Spleen (tissue), 11 donors: ENCODE data around the gene ZNF543. TPM values are rescaled to one million over a fixed set of nuclear protein-coding genes. Genes with fewer than 3 reads are reported as not detected.

ENCODE experiments used
- DNase-seq: peaks from one replicate; pipeline ENCODE4 v3.0.0-alpha.2; 2020
- H3K27ac ChIP-seq, 8 donors: fragments of 200-600 bp; sonication (generic) in 7 of 8; 1 replicate in 4 of 8; 2 replicates in 4 of 8; pipeline versions ENCODE4 v1.5.0 to v1.8.0; 2016 to 2021; ENCODE audit warnings: inconsistent platforms in 4 of 8, mild to moderate bottlenecking in 4 of 8, moderate library complexity in 1 of 8
- H3K27me3 ChIP-seq, 7 donors: fragments of 200-600 bp; sonication (generic) in 6 of 7; replicated peaks in 1 of 7; 1 replicate in 4 of 7; 2 replicates in 3 of 7; pipeline versions ENCODE4 v1.5.0 to v1.8.0; 2016 to 2021; ENCODE audit warnings: inconsistent platforms in 3 of 7, mild to moderate bottlenecking in 1 of 7
- H3K36me3 ChIP-seq, 6 donors: fragments of 200-600 bp; sonication (generic) in 5 of 6; 1 replicate in 4 of 6; 2 replicates in 2 of 6; pipeline versions ENCODE4 v1.5.0 to v1.8.0; 2016 to 2021; ENCODE audit warnings: inconsistent platforms in 2 of 6
- H3K4me1 ChIP-seq, 6 donors: fragments of 200-600 bp; sonication (generic) in 5 of 6; 1 replicate in 3 of 6; 2 replicates in 3 of 6; pipeline versions ENCODE4 v1.5.0 to v1.8.0; 2016 to 2021; ENCODE audit warnings: inconsistent platforms in 3 of 6
- H3K4me3 ChIP-seq, 8 donors: fragments of 200-600 bp; sonication (generic) in 7 of 8; 1 replicate in 4 of 8; 2 replicates in 4 of 8; pipeline versions ENCODE4 v1.5.0 to v1.8.0; 2016 to 2021; ENCODE audit warnings: inconsistent platforms in 4 of 8, mild to moderate bottlenecking in 4 of 8, moderate library complexity in 2 of 8
- H3K9me3 ChIP-seq, 8 donors: fragments of 200-600 bp; sonication (generic) in 7 of 8; 1 replicate in 4 of 8; 2 replicates in 4 of 8; pipeline versions ENCODE4 v1.5.0 to v1.8.0; 2016 to 2021; ENCODE audit warnings: inconsistent platforms in 4 of 8
- POLR2A ChIP-seq, 3 donors: fragments of 450-650 bp; IDR thresholded peaks; one replicate each; pipeline ENCODE4 v1.5.1; 2017; ENCODE audit warnings: antibody characterized with exemption in 3 of 3, mild to moderate bottlenecking in 1 of 3
- POLR2AphosphoS5 ChIP-seq, 3 donors: sonication (generic); formaldehyde crosslinking; IDR thresholded peaks; one replicate each; pipeline ENCODE4 v1.5.1; 2017; ENCODE audit warnings: antibody characterized with exemption in 3 of 3
- WGBS, 5 donors: extraction: QIAGEN DNeasy Blood & Tissue Kit in 3 of 5; methylation state at CpG; one replicate each; pipeline versions ENCODE4 v1.1.5 to v1.1.7; 2013 to 2018; 5-methylcytosine and 5-hydroxymethylcytosine counted together
- intact Hi-C: fragments of 100-400 bp; cut with DNase I; formaldehyde crosslinking; loops from one replicate; pipeline ENCODE4 v1.15.0; 2023; ENCODE audit warnings: low total_unique reads
- polyA plus RNA-seq, 3 donors: library from polyadenylated mRNA; stranded (reverse); fragments of 200-250 nt; gene quantifications; one replicate each; pipeline ENCODE4 v1.2.1, GENCODE V29; 2013
- total RNA-seq, 7 donors: library from RNA; depleted of rRNA in 3 of 7; stranded (reverse); fragments of >200 nt in 3 of 7; fragmentation: NEBNext Ultra II Directional in 4 of 7; extraction: Animal tissue kit (Norgen Biotek cat#: 25700) in 4 of 7; gene quantifications; one replicate each; pipeline versions ENCODE4 v1.1.0 to v1.2.1, GENCODE V29; 2016 to 2021
- TF ChIP-seq, protein P1 (sequence below), 11 experiments: fragments of 200-600 bp in 7 of 11; fragments of 450-650 bp in 4 of 11; sonication (generic) in 4 of 11; IDR thresholded peaks in 8 of 11; conservative IDR thresholded peaks in 3 of 11; 1 replicate in 7 of 11; 2 replicates in 4 of 11; pipeline versions ENCODE4 v1.4.0 to v1.8.0; 2016 to 2021; ENCODE audit warnings: antibody characterized with exemption in 11 of 11, inconsistent platforms in 4 of 11, mild to moderate bottlenecking in 1 of 11
- donor health status: healthy with polysubstance abuse.
- donor health status: DM: no; HTN: no; CAD: no; lungs with moderate emphysema.
- donor health status: DM: no; HTN: no; CAD: no.
- donor health status: Bipolar disorder and iron deficiency.
- donor health status: healthy.
- donor health status: DM: no; HTN: no; CAD: no.
- donor health status: DM: yes; HTN: yes; CAD: no.

Gene ZNF543
- total and polyA plus RNA-seq, 10 donors: 1.6 to 16.9 (median 12.1) TPM

- Histone ChIP-seq H3K36me3 (peaks cover 0 to 50% (median 26%) of the 10 kb centered on the region in 6 donors), H3K9me3 (no peaks in the 10 kb centered on the region), H3K4me1 (peaks cover 23 to 68% (median 42%) of the 10 kb centered on the region in 6 donors), H3K27me3 (no peaks in the 10 kb centered on the region), H3K27ac (peak overlapping the region; percentile 88 to 100 (median 99)), H3K4me3 (peak overlapping the region; percentile 78 to 98 (median 89))
- intact Hi-C loops: no loop called here
- no peak for DNase-seq
- TF ChIP-seq, protein P1, sequence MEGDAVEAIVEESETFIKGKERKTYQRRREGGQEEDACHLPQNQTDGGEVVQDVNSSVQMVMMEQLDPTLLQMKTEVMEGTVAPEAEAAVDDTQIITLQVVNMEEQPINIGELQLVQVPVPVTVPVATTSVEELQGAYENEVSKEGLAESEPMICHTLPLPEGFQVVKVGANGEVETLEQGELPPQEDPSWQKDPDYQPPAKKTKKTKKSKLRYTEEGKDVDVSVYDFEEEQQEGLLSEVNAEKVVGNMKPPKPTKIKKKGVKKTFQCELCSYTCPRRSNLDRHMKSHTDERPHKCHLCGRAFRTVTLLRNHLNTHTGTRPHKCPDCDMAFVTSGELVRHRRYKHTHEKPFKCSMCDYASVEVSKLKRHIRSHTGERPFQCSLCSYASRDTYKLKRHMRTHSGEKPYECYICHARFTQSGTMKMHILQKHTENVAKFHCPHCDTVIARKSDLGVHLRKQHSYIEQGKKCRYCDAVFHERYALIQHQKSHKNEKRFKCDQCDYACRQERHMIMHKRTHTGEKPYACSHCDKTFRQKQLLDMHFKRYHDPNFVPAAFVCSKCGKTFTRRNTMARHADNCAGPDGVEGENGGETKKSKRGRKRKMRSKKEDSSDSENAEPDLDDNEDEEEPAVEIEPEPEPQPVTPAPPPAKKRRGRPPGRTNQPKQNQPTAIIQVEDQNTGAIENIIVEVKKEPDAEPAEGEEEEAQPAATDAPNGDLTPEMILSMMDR (IDR thresholded peaks at IDR 0.05 in 8 of 11, conservative IDR thresholded peaks at IDR 0.05 in 3 of 11): no peak
- TF ChIP-seq POLR2AphosphoS5 (IDR thresholded peaks at IDR 0.05) (no peak), POLR2A (IDR thresholded peaks at IDR 0.05) (no peak)
- WGBS, 5 donors: 1 to 4% (median 3%) methylated on average over 6 of the region's 6 CpGs
These were observed 39.3 kb upstream of the ZNF543 start for GRCh38 chr19:57280962-57281400.

DNA sequence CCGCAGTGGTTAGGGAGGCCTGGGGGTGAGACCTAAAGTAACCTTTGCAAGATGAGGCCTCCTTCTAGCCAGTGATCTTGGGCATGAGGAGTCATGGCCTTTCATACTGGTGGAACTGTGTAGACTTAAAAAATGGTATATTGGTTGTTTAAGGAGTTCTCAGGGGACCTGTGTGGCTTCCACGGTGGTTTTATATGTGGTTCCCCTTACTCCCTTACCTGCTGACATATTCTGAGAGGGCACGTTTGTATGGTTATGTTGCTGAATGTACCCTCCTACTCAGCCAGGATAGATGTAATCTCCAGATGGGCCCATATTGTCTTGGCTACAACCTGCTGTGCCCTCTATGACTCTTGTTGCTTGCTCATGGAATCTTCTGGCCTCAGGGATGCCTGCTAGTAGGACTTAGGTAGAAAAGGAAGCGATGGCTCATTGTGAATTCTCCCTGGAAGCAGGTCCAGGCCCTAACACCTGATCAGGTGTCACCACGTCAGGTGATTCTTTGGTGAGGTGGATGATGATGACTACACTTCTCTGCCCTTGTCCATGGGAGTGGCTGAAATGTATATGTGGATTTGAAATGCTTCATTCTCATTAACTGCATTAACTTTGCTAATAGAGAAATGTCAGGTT, 38.1 kb upstream of the ZNF543 start:
- 64 to 81% (median 69%) methylated on average over 5 of the region's 5 CpGs for WGBS, 5 donors
- Histone ChIP-seq H3K27ac (peak overlapping the region in 3 of 8 donors; percentile 2 to 99 (median 11)), H3K4me3 (peak overlapping the region in 6 of 8 donors; percentile 78 to 98 (median 91)), H3K36me3 (peaks cover 0 to 55% (median 37%) of the 10 kb centered on the region in 6 donors), H3K4me1 (peaks cover 23 to 77% (median 42%) of the 10 kb centered on the region in 6 donors), H3K27me3 (no peaks in the 10 kb centered on the region), H3K9me3 (no peaks in the 10 kb centered on the region)
- intact Hi-C loops: no loop called here
- DNase-seq: no peak
- TF ChIP-seq, protein P1 (IDR thresholded peaks at IDR 0.05 in 8 of 11, conservative IDR thresholded peaks at IDR 0.05 in 3 of 11): no peak
- TF ChIP-seq POLR2AphosphoS5 (IDR thresholded peaks at IDR 0.05) (no peak), POLR2A (IDR thresholded peaks at IDR 0.05) (no peak)

DNA sequence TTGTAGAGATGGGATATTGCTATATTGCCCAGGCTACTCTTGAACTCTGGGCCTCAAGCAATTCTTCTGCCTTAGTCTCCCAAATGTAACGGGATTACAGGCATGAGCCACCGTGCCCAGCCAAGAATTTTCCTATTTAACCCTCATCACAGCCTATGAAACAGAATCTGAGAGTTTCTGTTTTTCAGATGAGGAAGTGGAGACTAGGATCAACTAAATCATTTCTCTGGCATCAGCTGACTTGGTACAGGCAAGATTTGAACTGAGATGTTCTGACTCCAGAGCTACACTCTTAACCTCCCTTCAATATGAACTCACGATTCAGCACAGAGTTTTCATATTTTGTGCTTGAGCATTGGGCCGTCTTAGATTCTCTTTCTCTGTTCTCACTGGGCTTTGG, 31.9 kb upstream of the ZNF543 start:
- TF ChIP-seq POLR2AphosphoS5 (IDR thresholded peaks at IDR 0.05): no peak
- TF ChIP-seq POLR2A (IDR thresholded peaks at IDR 0.05): no peak
- TF ChIP-seq, protein P1 (IDR thresholded peaks at IDR 0.05 in 8 of 11, conservative IDR thresholded peaks at IDR 0.05 in 3 of 11): no peak
- Histone ChIP-seq H3K27ac (no peak overlapping the region), H3K4me1 (peaks cover 0 to 43% (median 17%) of the 10 kb centered on the region in 6 donors), H3K27me3 (no peaks in the 10 kb centered on the region), H3K36me3 (peaks cover 11 to 100% (median 97%) of the 10 kb centered on the region in 6 donors), H3K9me3 (peaks cover 0 to 45% (median 33%) of the 10 kb centered on the region in 8 donors), H3K4me3 (no peak overlapping the region)
- intact Hi-C loops: no loop called here
- 81 to 95% (median 92%) methylated on average over 4 of the region's 4 CpGs for WGBS, 5 donors
- DNase-seq: no peak

- TF ChIP-seq, protein P1 (IDR thresholded peaks at IDR 0.05 in 8 of 11, conservative IDR thresholded peaks at IDR 0.05 in 3 of 11): no peak
- TF ChIP-seq POLR2A (IDR thresholded peaks at IDR 0.05) (no peak), POLR2AphosphoS5 (IDR thresholded peaks at IDR 0.05) (no peak)
- DNase-seq: no peak
- H3K4me1 ChIP-seq: peaks cover 0 to 17% (median 2%) of the 10 kb centered on the region in 6 donors
- intact Hi-C loops: no loop called here
- WGBS, 5 donors: 95 to 98% (median 97%) methylated on average over 11 of the region's 11 CpGs
- peak overlapping the region in 1 of 8 donors; percentile 11 for H3K4me3 ChIP-seq
- H3K9me3 ChIP-seq: peaks cover 0 to 68% (median 54%) of the 10 kb centered on the region in 8 donors
- no peaks in the 10 kb centered on the region for H3K27me3 ChIP-seq
- peaks cover 11 to 100% (median 95%) of the 10 kb centered on the region in 6 donors for H3K36me3 ChIP-seq
- H3K27ac ChIP-seq: no peak overlapping the region
These were observed 29.3 kb upstream of the ZNF543 start for GRCh38 chr19:57290970-57291369.
